ENCODE results near the gene ANGPT4.

ANGPT4 gene

GRCh38 chr20:823574-823902 lies 92.6 kb downstream of the ANGPT4 start:
- H4K20me1 ChIP-seq (ENCODE audit: insufficient read depth, low read length) = no peaks in the 10 kb centered on the region
- H2AFZ ChIP-seq (ENCODE audit: low read depth, low read length) = no peak overlapping the region
- H3K4me2 ChIP-seq (ENCODE audit: insufficient read depth, low read length) = no peak overlapping the region
- H3K27me3 ChIP-seq (ENCODE audit: insufficient read depth, low read length, poor library complexity) = no peaks in the 10 kb centered on the region
- TF ChIP-seq, protein P1, sequence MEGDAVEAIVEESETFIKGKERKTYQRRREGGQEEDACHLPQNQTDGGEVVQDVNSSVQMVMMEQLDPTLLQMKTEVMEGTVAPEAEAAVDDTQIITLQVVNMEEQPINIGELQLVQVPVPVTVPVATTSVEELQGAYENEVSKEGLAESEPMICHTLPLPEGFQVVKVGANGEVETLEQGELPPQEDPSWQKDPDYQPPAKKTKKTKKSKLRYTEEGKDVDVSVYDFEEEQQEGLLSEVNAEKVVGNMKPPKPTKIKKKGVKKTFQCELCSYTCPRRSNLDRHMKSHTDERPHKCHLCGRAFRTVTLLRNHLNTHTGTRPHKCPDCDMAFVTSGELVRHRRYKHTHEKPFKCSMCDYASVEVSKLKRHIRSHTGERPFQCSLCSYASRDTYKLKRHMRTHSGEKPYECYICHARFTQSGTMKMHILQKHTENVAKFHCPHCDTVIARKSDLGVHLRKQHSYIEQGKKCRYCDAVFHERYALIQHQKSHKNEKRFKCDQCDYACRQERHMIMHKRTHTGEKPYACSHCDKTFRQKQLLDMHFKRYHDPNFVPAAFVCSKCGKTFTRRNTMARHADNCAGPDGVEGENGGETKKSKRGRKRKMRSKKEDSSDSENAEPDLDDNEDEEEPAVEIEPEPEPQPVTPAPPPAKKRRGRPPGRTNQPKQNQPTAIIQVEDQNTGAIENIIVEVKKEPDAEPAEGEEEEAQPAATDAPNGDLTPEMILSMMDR (IDR thresholded peaks at IDR 0.05; ENCODE audit: borderline replicate concordance, extremely low read depth, low read length, poor library complexity, severe bottlenecking) = no peak
- TF ChIP-seq EZH2 (IDR thresholded peaks at IDR 0.05; ENCODE audit: borderline replicate concordance, low read depth, low read length, severe bottlenecking) = no peak
- no peak overlapping the region for H3K4me3 ChIP-seq (ENCODE audit: low read depth in 1 of 2, low read length in 2 of 2)
- DNase-seq = no peak
- no peaks in the 10 kb centered on the region for H3K4me1 ChIP-seq (ENCODE audit: insufficient read depth, low read length)
- no peaks in the 10 kb centered on the region for H3K79me2 ChIP-seq (ENCODE audit: insufficient read depth, low read length)
- H3K9ac ChIP-seq (ENCODE audit: low read depth, low read length) = no peak overlapping the region
- no peaks in the 10 kb centered on the region for H3K36me3 ChIP-seq (ENCODE audit: insufficient read depth, low read length)
- no peak for ATAC-seq (ENCODE audit: insufficient read depth, low read depth)
- H3K9me3 ChIP-seq (ENCODE audit: insufficient read depth, low read length, severe bottlenecking) = no peaks in the 10 kb centered on the region
- no peak overlapping the region for H3K27ac ChIP-seq (ENCODE audit: low read length)

GRCh38 chr20:822651-823573 lies 93.2 kb downstream of the ANGPT4 start:
- Histone ChIP-seq H2AFZ (ENCODE audit: low read depth, low read length) (no peak overlapping the region), H3K4me1 (ENCODE audit: insufficient read depth, low read length) (no peaks in the 10 kb centered on the region), H3K27ac (ENCODE audit: low read length) (no peak overlapping the region), H3K9me3 (ENCODE audit: insufficient read depth, low read length, severe bottlenecking) (no peaks in the 10 kb centered on the region), H3K4me3 (ENCODE audit: low read depth in 1 of 2, low read length in 2 of 2) (no peak overlapping the region), H3K4me2 (ENCODE audit: insufficient read depth, low read length) (no peak overlapping the region), H3K9ac (ENCODE audit: low read depth, low read length) (no peak overlapping the region), H4K20me1 (ENCODE audit: insufficient read depth, low read length) (no peaks in the 10 kb centered on the region), H3K79me2 (ENCODE audit: insufficient read depth, low read length) (no peaks in the 10 kb centered on the region), H3K36me3 (ENCODE audit: insufficient read depth, low read length) (no peaks in the 10 kb centered on the region), H3K27me3 (ENCODE audit: insufficient read depth, low read length, poor library complexity) (no peaks in the 10 kb centered on the region)
- ATAC-seq (ENCODE audit: insufficient read depth, low read depth) = no peak
- no peak for DNase-seq
- TF ChIP-seq, protein P1 (IDR thresholded peaks at IDR 0.05; ENCODE audit: borderline replicate concordance, extremely low read depth, low read length, poor library complexity, severe bottlenecking) = no peak
- no peak for TF ChIP-seq EZH2 (IDR thresholded peaks at IDR 0.05; ENCODE audit: borderline replicate concordance, low read depth, low read length, severe bottlenecking)

- Histone ChIP-seq H3K4me3 (ENCODE audit: low read depth in 1 of 2, low read length in 2 of 2) (no peak overlapping the region), H3K9ac (ENCODE audit: low read depth, low read length) (no peak overlapping the region), H3K4me1 (ENCODE audit: insufficient read depth, low read length) (no peaks in the 10 kb centered on the region), H3K27me3 (ENCODE audit: insufficient read depth, low read length, poor library complexity) (no peaks in the 10 kb centered on the region), H3K4me2 (ENCODE audit: insufficient read depth, low read length) (no peak overlapping the region), H3K36me3 (ENCODE audit: insufficient read depth, low read length) (no peaks in the 10 kb centered on the region), H3K27ac (ENCODE audit: low read length) (no peak overlapping the region), H2AFZ (ENCODE audit: low read depth, low read length) (no peak overlapping the region), H3K9me3 (ENCODE audit: insufficient read depth, low read length, severe bottlenecking) (no peaks in the 10 kb centered on the region), H4K20me1 (ENCODE audit: insufficient read depth, low read length) (no peaks in the 10 kb centered on the region), H3K79me2 (ENCODE audit: insufficient read depth, low read length) (no peaks in the 10 kb centered on the region)
- DNase-seq (no peak), ATAC-seq (ENCODE audit: insufficient read depth, low read depth) (no peak)
- TF ChIP-seq, protein P1 (IDR thresholded peaks at IDR 0.05; ENCODE audit: borderline replicate concordance, extremely low read depth, low read length, poor library complexity, severe bottlenecking) = no peak
- no peak for TF ChIP-seq EZH2 (IDR thresholded peaks at IDR 0.05; ENCODE audit: borderline replicate concordance, low read depth, low read length, severe bottlenecking)
Measured at GRCh38 chr20:821731-822065, 94.4 kb downstream of the ANGPT4 start.
